Activated CD8-positive, alpha-beta T cell treated with anti-CD3 and anti-CD28 coated beads for 36 hours (primary cell): ENCODE data around the gene IGF2BP1. TPM values are rescaled to one million over a fixed set of nuclear protein-coding genes. Genes with fewer than 3 reads are reported as not detected.

Experiments
- ATAC-seq: fragments of 200-7000 bp; cut with Tn5 transposase; one replicate; pipeline ENCODE4 v1.10.0; 2021; ENCODE audit warnings: mild to moderate bottlenecking, moderate library complexity
- CTCF ChIA-PET: fragments of 350-600 bp; sonication (Branson Sonifier 250); formaldehyde crosslinking; loops from one replicate; lab custom pipeline; 2021; ENCODE audit warnings: antibody characterized with exemption; lab: Charles Lee
- POLR2A ChIA-PET: fragments of 350-600 bp; sonication (Branson Sonifier 250); formaldehyde crosslinking; loops from one replicate; lab custom pipeline; 2021; ENCODE audit warnings: antibody characterized with exemption; lab: Charles Lee
- DNase-seq: peaks from one replicate; pipeline ENCODE4 v3.0.0-alpha.2; 2020
- H3K27ac Mint-ChIP-seq: one replicate; pipeline ENCODE4 v1.8.0; 2021; ENCODE audit warnings: mild to moderate bottlenecking, mixed read lengths
- H3K27me3 Mint-ChIP-seq: one replicate; pipeline ENCODE4 v1.8.0; 2021; ENCODE audit warnings: mixed read lengths
- H3K36me3 Mint-ChIP-seq: one replicate; pipeline ENCODE4 v1.8.0; 2021; ENCODE audit warnings: low read depth, mixed read lengths
- H3K4me1 Mint-ChIP-seq: one replicate; pipeline ENCODE4 v1.8.0; 2021; ENCODE audit warnings: low read depth, mixed read lengths
- H3K4me3 Mint-ChIP-seq: one replicate; pipeline ENCODE4 v1.8.0; 2021; ENCODE audit warnings: mild to moderate bottlenecking, moderate library complexity, mixed read lengths
- H3K9me3 Mint-ChIP-seq: one replicate; pipeline ENCODE4 v1.8.0; 2021; ENCODE audit warnings: mixed read lengths
- CTCF ChIP-seq: fragments of 200-600 bp; IDR thresholded peaks from one replicate; pipeline ENCODE4 v1.8.0; 2022; ENCODE audit warnings: antibody characterized with exemption, mild to moderate bottlenecking
- intact Hi-C: fragments of 100-400 bp; cut with micrococcal nuclease; formaldehyde crosslinking; loops from one replicate; pipeline ENCODE4 v1.10.0; 2022
- total RNA-seq, 2 experiments: library from RNA; stranded (reverse); gene quantifications; one replicate each; pipeline ENCODE4 v1.2.3, GENCODE V29; 2021

IGF2BP1 gene
- total RNA-seq, 2 experiments from 2014 or later = 0.18 to 0.51 TPM

GRCh38 chr17:49045376-49045775 is 48.2 kb downstream of the IGF2BP1 start:
- Mint-ChIP-seq H3K27me3 (no peaks in the 10 kb centered on the region), H3K36me3 (no peaks in the 10 kb centered on the region), H3K27ac (no peak overlapping the region), H3K4me3 (no peak overlapping the region), H3K4me1 (no peaks in the 10 kb centered on the region), H3K9me3 (no peaks in the 10 kb centered on the region)
- no peak for TF ChIP-seq CTCF
- DNase-seq (no peak), ATAC-seq (no peak)
- POLR2A ChIA-PET = interaction anchor here (0.8 to 1.2 kb wide), 2 partner anchors 39 to 261 kb away, joined by 3 read pairs; no protein-coding TSS in a partner anchor
- intact Hi-C loops = no loop called here
- CTCF ChIA-PET = interaction anchor here (0.8 to 3.4 kb wide), 4 partner anchors 10 to 367 kb away, joined by 3 to 19 read pairs (median 3); no protein-coding TSS in a partner anchor

DNA sequence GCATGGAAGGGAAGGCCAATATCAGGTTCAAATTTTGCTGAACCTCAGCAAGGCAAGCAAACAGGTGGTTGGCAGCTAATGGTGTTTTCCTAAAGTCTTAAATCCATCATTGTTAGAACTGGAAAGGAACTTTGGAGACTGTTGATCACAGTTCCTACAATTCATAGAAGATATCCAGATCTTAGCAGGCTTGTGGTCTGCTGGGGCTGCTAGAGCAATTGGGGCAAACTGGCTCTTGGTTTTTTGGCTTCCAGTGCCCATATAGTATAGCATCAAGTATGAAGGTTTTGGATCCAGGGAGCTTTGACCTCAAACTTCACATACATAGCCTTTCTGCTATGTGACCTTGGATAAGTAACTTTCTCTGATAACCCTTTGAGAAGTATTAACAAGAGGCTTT is 49.7 kb downstream of the IGF2BP1 start:
- Mint-ChIP-seq H3K4me3 (no peak overlapping the region), H3K27ac (no peak overlapping the region), H3K9me3 (no peaks in the 10 kb centered on the region), H3K4me1 (no peaks in the 10 kb centered on the region), H3K27me3 (no peaks in the 10 kb centered on the region), H3K36me3 (no peaks in the 10 kb centered on the region)
- no peak for DNase-seq
- ChIA-PET CTCF (interaction anchor here (0.8 to 2.0 kb wide), 3 partner anchors 10 to 35 kb away, joined by 3 to 11 read pairs (median 3); no protein-coding TSS in a partner anchor), POLR2A (no interaction called here)
- intact Hi-C loops = no loop called here
- TF ChIP-seq CTCF = no peak
- no peak for ATAC-seq

DNA sequence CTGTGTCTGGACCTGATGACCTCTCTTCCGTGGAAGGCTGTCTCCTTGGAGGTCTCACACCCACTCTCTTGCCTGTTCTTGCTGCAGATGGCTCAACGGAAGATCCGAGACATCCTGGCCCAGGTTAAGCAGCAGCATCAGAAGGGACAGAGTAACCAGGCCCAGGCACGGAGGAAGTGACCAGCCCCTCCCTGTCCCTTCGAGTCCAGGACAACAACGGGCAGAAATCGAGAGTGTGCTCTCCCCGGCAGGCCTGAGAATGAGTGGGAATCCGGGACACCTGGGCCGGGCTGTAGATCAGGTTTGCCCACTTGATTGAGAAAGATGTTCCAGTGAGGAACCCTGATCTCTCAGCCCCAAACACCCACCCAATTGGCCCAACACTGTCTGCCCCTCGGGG is 52.1 kb downstream of the IGF2BP1 start:
- Mint-ChIP-seq H3K36me3 (no peaks in the 10 kb centered on the region), H3K27ac (no peak overlapping the region), H3K27me3 (no peaks in the 10 kb centered on the region), H3K9me3 (no peaks in the 10 kb centered on the region), H3K4me1 (no peaks in the 10 kb centered on the region), H3K4me3 (no peak overlapping the region)
- ChIA-PET CTCF (no interaction called here), POLR2A (interaction anchor here (1.0 kb wide), 1 partner anchor 11 kb away, joined by 3 read pairs; no protein-coding TSS in a partner anchor)
- intact Hi-C loops = no loop called here
- ATAC-seq (no peak), DNase-seq (no peak)
- TF ChIP-seq CTCF = no peak

- ATAC-seq (no peak), DNase-seq (no peak)
- TF ChIP-seq CTCF = no peak
- POLR2A ChIA-PET = no interaction called here
- intact Hi-C loops = no loop called here
- Mint-ChIP-seq H3K27me3 (no peaks in the 10 kb centered on the region), H3K36me3 (no peaks in the 10 kb centered on the region), H3K27ac (no peak overlapping the region), H3K4me3 (no peak overlapping the region), H3K4me1 (peaks cover 2% of the 10 kb centered on the region), H3K9me3 (no peaks in the 10 kb centered on the region)
- CTCF ChIA-PET = interaction anchor here (0.6 to 2.0 kb wide), 6 partner anchors 9 to 327 kb away, joined by 3 to 9 read pairs (median 3); no protein-coding TSS in a partner anchor
These were observed 53.4 kb downstream of the IGF2BP1 start for GRCh38 chr17:49050611-49051010.

GRCh38 chr17:49051269-49051668 is 54.1 kb downstream of the IGF2BP1 start:
- Mint-ChIP-seq H3K4me1 (peaks cover 6% of the 10 kb centered on the region), H3K9me3 (no peaks in the 10 kb centered on the region), H3K36me3 (no peaks in the 10 kb centered on the region), H3K27ac (no peak overlapping the region), H3K4me3 (no peak overlapping the region), H3K27me3 (no peaks in the 10 kb centered on the region)
- no peak for ATAC-seq
- TF ChIP-seq CTCF = no peak
- no peak for DNase-seq
- intact Hi-C loops = no loop called here
- CTCF ChIA-PET = interaction anchor here (0.6 to 2.0 kb wide), 6 partner anchors 10 to 327 kb away, joined by 3 to 9 read pairs (median 3); no protein-coding TSS in a partner anchor
- POLR2A ChIA-PET = interaction anchor here (0.7 kb wide), 1 partner anchor 292 kb away, joined by 3 read pairs; no protein-coding TSS in a partner anchor
